SK-N-MC (cell line): ENCODE data around the gene ADCY2.

ENCODE experiments used
- EZH2 ChIP-seq: fragments of 200-600 bp; sonication (generic); IDR thresholded peaks from one replicate; pipeline ENCODE4 v1.6.1; 2017; ENCODE audit warnings: antibody characterized with exemption
- FOXP2 ChIP-seq: optimal IDR thresholded peaks from 2 replicates; pipeline ENCODE3; 2011; ENCODE audit warnings: mild to moderate bottlenecking, moderate library complexity; ENCODE audit not compliant: insufficient read depth; ENCODE audit errors: extremely low read length, control extremely low read depth
- POLR2AphosphoS5 ChIP-seq: IDR thresholded peaks from 2 replicates; pipeline ENCODE4 v1.6.1; 2012; ENCODE audit warnings: mild to moderate bottlenecking, low read depth, low read length, borderline replicate concordance

DNA sequence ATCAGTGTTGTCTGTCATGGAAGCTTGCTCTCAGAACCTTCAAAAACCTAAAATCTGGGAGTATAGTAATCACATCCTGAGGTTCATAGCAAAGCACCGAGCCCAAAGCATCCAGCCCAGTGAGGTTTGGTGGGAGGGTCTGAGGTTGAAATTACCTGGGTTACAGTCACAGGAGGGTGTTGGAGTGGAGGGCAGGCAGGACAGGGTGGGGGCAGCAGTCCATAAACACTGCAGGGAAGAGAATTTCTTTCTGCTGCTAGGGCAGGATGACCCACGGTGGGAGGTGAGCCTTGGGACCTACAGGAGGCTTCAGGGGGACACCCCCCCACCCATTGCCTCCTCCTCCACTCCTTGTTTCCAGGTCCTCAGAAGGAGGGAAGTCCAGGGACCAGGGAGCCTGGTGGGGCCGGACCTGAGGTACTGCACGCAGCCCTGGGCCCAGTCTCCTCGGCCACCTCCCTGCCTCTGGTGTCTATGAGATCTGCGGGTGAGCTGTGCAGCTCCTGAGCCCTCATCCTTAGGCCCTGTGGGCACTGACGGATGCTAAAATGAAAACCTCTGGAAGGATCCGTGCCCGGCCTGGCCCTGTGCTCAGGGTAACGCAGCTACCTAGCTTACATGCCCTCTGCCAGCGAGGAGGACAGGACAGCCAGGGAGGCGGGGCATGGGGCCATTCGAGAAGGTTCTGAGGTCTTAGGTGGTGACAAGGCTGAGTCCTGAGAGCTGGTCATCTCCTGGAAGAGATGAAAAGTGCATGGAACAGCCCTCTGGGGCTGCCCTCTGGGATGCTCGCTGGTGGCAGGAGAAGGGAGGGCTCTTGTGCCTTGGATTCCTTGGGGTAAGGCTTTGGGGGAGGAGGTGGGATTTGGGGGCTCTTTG, 1.8 kb upstream of the ADCY2 start:
- TF ChIP-seq EZH2 (no peak), POLR2AphosphoS5 (no peak), FOXP2 (no peak)
